ENCODE data around the gene PAPOLA.
A peak's percentile ranks its signal among the peaks of the same experiment; 100 is the strongest.
"Not testable (repeated sequence)": the region's sequence is repeated elsewhere in the genome, so short reads cannot be mapped to it uniquely, and the experiment has no call there.

PAPOLA gene

GRCh38 chr14:96501217-96501739 is 904 bp upstream of the PAPOLA start:
- DNase-seq (ENCODE audit: insufficient read length, low spot score) (no peak), FAIRE-seq (no peak)

GRCh38 chr14:96502621-96503305 is 581 bp downstream of the PAPOLA start:
- no peak for FAIRE-seq
- DNase-seq (ENCODE audit: insufficient read length, low spot score), result peak; percentile 29

- FAIRE-seq (no peak), DNase-seq (ENCODE audit: insufficient read length, low spot score) (no peak)
Observed at GRCh38 chr14:96503306-96503679, 1.1 kb downstream of the PAPOLA start.

- FAIRE-seq; DNase-seq (ENCODE audit: insufficient read length, low spot score): not testable (repeated sequence)
Observed at GRCh38 chr14:96504353-96504752, 2.2 kb downstream of the PAPOLA start.

GRCh38 chr14:96507723-96508122 is 5.5 kb downstream of the PAPOLA start:
- FAIRE-seq, result no peak

GRCh38 chr14:96508900-96509299 is 6.7 kb downstream of the PAPOLA start:
- no peak for DNase-seq (ENCODE audit: insufficient read length, low spot score)
- no peak for FAIRE-seq

More at GRCh38 chr14:96507723-96508122, 5.5 kb downstream of the PAPOLA start:
- DNase-seq (ENCODE audit: insufficient read length, low spot score), result no peak

- FAIRE-seq (no peak), DNase-seq (ENCODE audit: insufficient read length, low spot score) (no peak)
Observed at GRCh38 chr14:96509457-96510090, 7.4 kb downstream of the PAPOLA start.

GRCh38 chr14:96511146-96511545 is 9.0 kb downstream of the PAPOLA start:
- DNase-seq (ENCODE audit: insufficient read length, low spot score), result no peak
- no peak for FAIRE-seq

- DNase-seq (ENCODE audit: insufficient read length, low spot score) (no peak), FAIRE-seq (no peak)
Observed at GRCh38 chr14:96511667-96512066, 9.5 kb downstream of the PAPOLA start.

- DNase-seq (ENCODE audit: insufficient read length, low spot score) (no peak), FAIRE-seq (no peak)
Observed at GRCh38 chr14:96512122-96512521, 9.9 kb downstream of the PAPOLA start.

GRCh38 chr14:96512602-96513397 is 10.6 kb downstream of the PAPOLA start:
- FAIRE-seq (no peak), DNase-seq (ENCODE audit: insufficient read length, low spot score) (no peak)

GRCh38 chr14:96514694-96515093 is 12.5 kb downstream of the PAPOLA start:
- DNase-seq (ENCODE audit: insufficient read length, low spot score) (no peak), FAIRE-seq (no peak)

GRCh38 chr14:96515731-96516130 is 13.5 kb downstream of the PAPOLA start:
- FAIRE-seq, result no peak
- no peak for DNase-seq (ENCODE audit: insufficient read length, low spot score)

- FAIRE-seq (no peak), DNase-seq (ENCODE audit: insufficient read length, low spot score) (no peak)
Observed at GRCh38 chr14:96516351-96516750, 14.2 kb downstream of the PAPOLA start.

- DNase-seq (ENCODE audit: insufficient read length, low spot score) (no peak), FAIRE-seq (no peak)
Observed at GRCh38 chr14:96519970-96520369, 17.8 kb downstream of the PAPOLA start.

GRCh38 chr14:96525452-96525851 is 23.3 kb downstream of the PAPOLA start:
- DNase-seq (ENCODE audit: insufficient read length, low spot score) (no peak), FAIRE-seq (no peak)

GRCh38 chr14:96532632-96533031 is 30.4 kb downstream of the PAPOLA start:
- FAIRE-seq, result no peak
- no peak for DNase-seq (ENCODE audit: insufficient read length, low spot score)

GRCh38 chr14:96536807-96537206 is 34.6 kb downstream of the PAPOLA start:
- DNase-seq (ENCODE audit: insufficient read length, low spot score) (no peak), FAIRE-seq (no peak)

GRCh38 chr14:96538097-96538989 is 36.2 kb downstream of the PAPOLA start:
- FAIRE-seq, result no peak
- DNase-seq (ENCODE audit: insufficient read length, low spot score), result no peak

GRCh38 chr14:96538990-96539317 is 36.8 kb downstream of the PAPOLA start:
- FAIRE-seq (no peak), DNase-seq (ENCODE audit: insufficient read length, low spot score) (no peak)
